ENCODE data around the gene PROCA1.

The PROCA1 gene

GRCh38 chr17:28707339-28707720 is 4.4 kb downstream of the PROCA1 start:
- DNase-seq (ENCODE audit: low read depth) = no peak
- no peak overlapping the region for H3K4me3 ChIP-seq (ENCODE audit: low read length)
- no peak for TF ChIP-seq CTCF (conservative IDR thresholded peaks at IDR 0.05; ENCODE audit: low read depth, low read length)

- no peak for DNase-seq (ENCODE audit: low read depth)
- no peak overlapping the region for H3K4me3 ChIP-seq (ENCODE audit: low read length)
- TF ChIP-seq CTCF (conservative IDR thresholded peaks at IDR 0.05; ENCODE audit: low read depth, low read length) = no peak
Measured at GRCh38 chr17:28706471-28707338, 5.0 kb downstream of the PROCA1 start.

- no peak for DNase-seq (ENCODE audit: low read depth)
- TF ChIP-seq CTCF (conservative IDR thresholded peaks at IDR 0.05; ENCODE audit: low read depth, low read length) = no peak
- H3K4me3 ChIP-seq (ENCODE audit: low read length) = no peak overlapping the region
Measured at GRCh38 chr17:28705728-28706334, 5.9 kb downstream of the PROCA1 start.

- no peak for DNase-seq (ENCODE audit: low read depth)
- H3K4me3 ChIP-seq (ENCODE audit: low read length) = no peak overlapping the region
- no peak for TF ChIP-seq CTCF (conservative IDR thresholded peaks at IDR 0.05; ENCODE audit: low read depth, low read length)
Measured at GRCh38 chr17:28705074-28705659, 6.5 kb downstream of the PROCA1 start.

- DNase-seq (ENCODE audit: low read depth) = no peak
- TF ChIP-seq CTCF (conservative IDR thresholded peaks at IDR 0.05; ENCODE audit: low read depth, low read length) = no peak
- no peak overlapping the region for H3K4me3 ChIP-seq (ENCODE audit: low read length)
Measured at GRCh38 chr17:28704219-28704858, 7.3 kb downstream of the PROCA1 start.

GRCh38 chr17:28703552-28704218 is 8.0 kb downstream of the PROCA1 start:
- TF ChIP-seq CTCF (conservative IDR thresholded peaks at IDR 0.05; ENCODE audit: low read depth, low read length) = no peak
- no peak for DNase-seq (ENCODE audit: low read depth)

More at GRCh38 chr17:28703552-28704218, 8.0 kb downstream of the PROCA1 start:
- no peak overlapping the region for H3K4me3 ChIP-seq (ENCODE audit: low read length)

All from retinal pigment epithelial cell (primary cell).